ENCODE measurements around the gene COL6A6. TPM values are rescaled to one million over a fixed set of nuclear protein-coding genes. Genes with fewer than 3 reads are reported as not detected.
"Not testable (repeated sequence)": the region's sequence is repeated elsewhere in the genome, so short reads cannot be mapped to it uniquely, and the experiment has no call there.

Gene COL6A6
- total RNA-seq, 1 donor from 2014 or later, result not detected

GRCh38 chr3:130515755-130516154 lies 1.2 kb upstream of the COL6A6 start:
- no peaks in the 10 kb centered on the region for H3K9me3 Mint-ChIP-seq
- H3K27ac Mint-ChIP-seq, result no peak overlapping the region
- no peak overlapping the region for H3K4me3 Mint-ChIP-seq
- H3K4me1 Mint-ChIP-seq, result no peaks in the 10 kb centered on the region
- DNase-seq, result no peak
- H3K36me3 Mint-ChIP-seq (ENCODE audit: low read depth), result no peaks in the 10 kb centered on the region
- peaks cover 37% of the 10 kb centered on the region for H3K27me3 Mint-ChIP-seq
- intact Hi-C loops (cut with micrococcal nuclease), result no loop called here

GRCh38 chr3:130517602-130518001 lies 625 bp downstream of the COL6A6 start:
- Mint-ChIP-seq H3K27me3 (peaks cover 42% of the 10 kb centered on the region), H3K4me3 (no peak overlapping the region), H3K36me3 (ENCODE audit: low read depth) (no peaks in the 10 kb centered on the region), H3K27ac (no peak overlapping the region), H3K4me1 (no peaks in the 10 kb centered on the region), H3K9me3 (no peaks in the 10 kb centered on the region)
- DNase-seq, result no peak
- intact Hi-C loops (cut with micrococcal nuclease), result no loop called here

- no peaks in the 10 kb centered on the region for H3K4me1 Mint-ChIP-seq
- intact Hi-C loops (cut with micrococcal nuclease), result no loop called here
- DNase-seq, result no peak
Observed at GRCh38 chr3:130519754-130520153, 2.8 kb downstream of the COL6A6 start.

GRCh38 chr3:130522399-130522798 lies 5.4 kb downstream of the COL6A6 start:
- no peak for DNase-seq
- intact Hi-C loops (cut with micrococcal nuclease), result no loop called here
- Mint-ChIP-seq H3K27ac (no peak overlapping the region), H3K4me3 (no peak overlapping the region), H3K4me1 (no peaks in the 10 kb centered on the region), H3K36me3 (ENCODE audit: low read depth) (no peaks in the 10 kb centered on the region), H3K9me3 (no peaks in the 10 kb centered on the region), H3K27me3 (peaks cover 27% of the 10 kb centered on the region)

More at GRCh38 chr3:130519754-130520153, 2.8 kb downstream of the COL6A6 start:
- Mint-ChIP-seq H3K4me3 (no peak overlapping the region), H3K9me3 (no peaks in the 10 kb centered on the region), H3K27me3 (peaks cover 38% of the 10 kb centered on the region), H3K36me3 (ENCODE audit: low read depth) (no peaks in the 10 kb centered on the region), H3K27ac (no peak overlapping the region)

GRCh38 chr3:130527426-130527825 lies 10.4 kb downstream of the COL6A6 start:
- intact Hi-C loops (cut with micrococcal nuclease), result no loop called here
- Mint-ChIP-seq H3K36me3 (ENCODE audit: low read depth) (no peaks in the 10 kb centered on the region), H3K9me3 (no peaks in the 10 kb centered on the region), H3K4me3 (no peak overlapping the region), H3K27ac (no peak overlapping the region), H3K4me1 (peaks cover 5% of the 10 kb centered on the region), H3K27me3 (peaks cover 7% of the 10 kb centered on the region)
- DNase-seq, result no peak

GRCh38 chr3:130528120-130528519 lies 11.1 kb downstream of the COL6A6 start:
- Mint-ChIP-seq H3K9me3 (no peaks in the 10 kb centered on the region), H3K27ac (no peak overlapping the region), H3K4me3 (no peak overlapping the region), H3K4me1 (peaks cover 5% of the 10 kb centered on the region), H3K36me3 (ENCODE audit: low read depth) (no peaks in the 10 kb centered on the region), H3K27me3 (peaks cover 3% of the 10 kb centered on the region)
- intact Hi-C loops (cut with micrococcal nuclease), result no loop called here
- no peak for DNase-seq

GRCh38 chr3:130529486-130530215 lies 12.7 kb downstream of the COL6A6 start:
- H3K9me3 Mint-ChIP-seq, result no peaks in the 10 kb centered on the region
- H3K27ac Mint-ChIP-seq, result no peak overlapping the region
- intact Hi-C loops (cut with micrococcal nuclease), result no loop called here
- H3K27me3 Mint-ChIP-seq, result peaks cover 3% of the 10 kb centered on the region
- peaks cover 5% of the 10 kb centered on the region for H3K4me1 Mint-ChIP-seq
- H3K36me3 Mint-ChIP-seq (ENCODE audit: low read depth), result no peaks in the 10 kb centered on the region
- no peak overlapping the region for H3K4me3 Mint-ChIP-seq
- DNase-seq, result no peak

- Mint-ChIP-seq H3K9me3 (no peaks in the 10 kb centered on the region), H3K27me3 (peaks cover 6% of the 10 kb centered on the region), H3K36me3 (ENCODE audit: low read depth) (no peaks in the 10 kb centered on the region), H3K4me3 (no peak overlapping the region), H3K4me1 (peaks cover 5% of the 10 kb centered on the region), H3K27ac (no peak overlapping the region)
- no peak for DNase-seq
- intact Hi-C loops (cut with micrococcal nuclease), result no loop called here
Observed at GRCh38 chr3:130533247-130533646, 16.3 kb downstream of the COL6A6 start.

GRCh38 chr3:130537673-130538304 lies 20.8 kb downstream of the COL6A6 start:
- no peak overlapping the region for H3K27ac Mint-ChIP-seq
- no peaks in the 10 kb centered on the region for H3K36me3 Mint-ChIP-seq (ENCODE audit: low read depth)
- H3K4me1 Mint-ChIP-seq, result no peaks in the 10 kb centered on the region
- no peak for DNase-seq
- intact Hi-C loops (cut with micrococcal nuclease), result loop anchor here (5.0 kb wide), 1 partner anchor 260 kb away; no protein-coding TSS in a partner anchor
- peaks cover 7% of the 10 kb centered on the region for H3K27me3 Mint-ChIP-seq
- H3K4me3 Mint-ChIP-seq, result no peak overlapping the region
- H3K9me3 Mint-ChIP-seq, result no peaks in the 10 kb centered on the region

- H3K27me3 Mint-ChIP-seq, result peaks cover 7% of the 10 kb centered on the region
- H3K27ac Mint-ChIP-seq, result no peak overlapping the region
- intact Hi-C loops (cut with micrococcal nuclease), result loop anchor here (5.0 kb wide), 1 partner anchor 262 kb away; no protein-coding TSS in a partner anchor
- no peaks in the 10 kb centered on the region for H3K4me1 Mint-ChIP-seq
- peak; percentile 73 for DNase-seq
- H3K9me3 Mint-ChIP-seq, result no peaks in the 10 kb centered on the region
- no peaks in the 10 kb centered on the region for H3K36me3 Mint-ChIP-seq (ENCODE audit: low read depth)
- H3K4me3 Mint-ChIP-seq, result no peak overlapping the region
Observed at GRCh38 chr3:130539005-130539404, 22.0 kb downstream of the COL6A6 start.

GRCh38 chr3:130543322-130543721 lies 26.3 kb downstream of the COL6A6 start:
- H3K36me3 Mint-ChIP-seq (ENCODE audit: low read depth), result no peaks in the 10 kb centered on the region
- H3K4me1 Mint-ChIP-seq, result no peaks in the 10 kb centered on the region
- peaks cover 2% of the 10 kb centered on the region for H3K27me3 Mint-ChIP-seq
- H3K27ac Mint-ChIP-seq, result no peak overlapping the region
- intact Hi-C loops (cut with micrococcal nuclease), result no loop called here
- no peak for DNase-seq
- H3K9me3 Mint-ChIP-seq, result no peaks in the 10 kb centered on the region
- no peak overlapping the region for H3K4me3 Mint-ChIP-seq

- intact Hi-C loops (cut with micrococcal nuclease), result no loop called here
- DNase-seq, result no peak
- no peak overlapping the region for H3K4me3 Mint-ChIP-seq
- no peak overlapping the region for H3K27ac Mint-ChIP-seq
- no peaks in the 10 kb centered on the region for H3K9me3 Mint-ChIP-seq
- H3K4me1 Mint-ChIP-seq, result no peaks in the 10 kb centered on the region
- H3K36me3 Mint-ChIP-seq (ENCODE audit: low read depth), result no peaks in the 10 kb centered on the region
- H3K27me3 Mint-ChIP-seq, result no peaks in the 10 kb centered on the region
Observed at GRCh38 chr3:130546920-130547679, 30.1 kb downstream of the COL6A6 start.

GRCh38 chr3:130547680-130548065 lies 30.7 kb downstream of the COL6A6 start:
- H3K4me1 Mint-ChIP-seq; intact Hi-C loops (cut with micrococcal nuclease): not testable (repeated sequence)

GRCh38 chr3:130548356-130548755 lies 31.4 kb downstream of the COL6A6 start:
- Mint-ChIP-seq H3K9me3 (no peaks in the 10 kb centered on the region), H3K4me3 (no peak overlapping the region), H3K4me1 (no peaks in the 10 kb centered on the region), H3K27ac (no peak overlapping the region), H3K36me3 (ENCODE audit: low read depth) (no peaks in the 10 kb centered on the region), H3K27me3 (no peaks in the 10 kb centered on the region)
- intact Hi-C loops (cut with micrococcal nuclease), result no loop called here
- no peak for DNase-seq

More at GRCh38 chr3:130547680-130548065, 30.7 kb downstream of the COL6A6 start:
- not testable (repeated sequence) for H3K27me3 Mint-ChIP-seq; H3K9me3 Mint-ChIP-seq; H3K4me3 Mint-ChIP-seq; H3K36me3 Mint-ChIP-seq (ENCODE audit: low read depth); DNase-seq; H3K27ac Mint-ChIP-seq

All from activated CD4-positive, alpha-beta T cell treated with anti-CD3 and anti-CD28 coated beads, Interleukin-2, amount 10 ng/mL, durations not matched to agents 24 days and 14 days (primary cell).